Fibroblast of pulmonary artery (primary cell): ENCODE data around the gene PRUNE2.

Experiments
- DNase-seq: peaks from one replicate; pipeline ENCODE4 v3.0.0-alpha.2; 2010; ENCODE audit warnings: low read depth
- H3K4me3 ChIP-seq: replicated peaks from 2 replicates; pipeline ENCODE4 v1.5.1; 2011; ENCODE audit warnings: low read depth, mild to moderate bottlenecking, control low read depth, low read length, moderate library complexity
- TF ChIP-seq, protein P1 (sequence below): IDR thresholded peaks from 2 replicates; pipeline ENCODE4 v1.5.1; 2011; ENCODE audit warnings: mild to moderate bottlenecking, control low read depth, low read length, inconsistent platforms; ENCODE audit errors: missing control alignments

Gene PRUNE2

GRCh38 chr9:76902395-76902794, 3.5 kb downstream of the PRUNE2 start:
- H3K4me3 ChIP-seq = no peak overlapping the region
- TF ChIP-seq, protein P1, sequence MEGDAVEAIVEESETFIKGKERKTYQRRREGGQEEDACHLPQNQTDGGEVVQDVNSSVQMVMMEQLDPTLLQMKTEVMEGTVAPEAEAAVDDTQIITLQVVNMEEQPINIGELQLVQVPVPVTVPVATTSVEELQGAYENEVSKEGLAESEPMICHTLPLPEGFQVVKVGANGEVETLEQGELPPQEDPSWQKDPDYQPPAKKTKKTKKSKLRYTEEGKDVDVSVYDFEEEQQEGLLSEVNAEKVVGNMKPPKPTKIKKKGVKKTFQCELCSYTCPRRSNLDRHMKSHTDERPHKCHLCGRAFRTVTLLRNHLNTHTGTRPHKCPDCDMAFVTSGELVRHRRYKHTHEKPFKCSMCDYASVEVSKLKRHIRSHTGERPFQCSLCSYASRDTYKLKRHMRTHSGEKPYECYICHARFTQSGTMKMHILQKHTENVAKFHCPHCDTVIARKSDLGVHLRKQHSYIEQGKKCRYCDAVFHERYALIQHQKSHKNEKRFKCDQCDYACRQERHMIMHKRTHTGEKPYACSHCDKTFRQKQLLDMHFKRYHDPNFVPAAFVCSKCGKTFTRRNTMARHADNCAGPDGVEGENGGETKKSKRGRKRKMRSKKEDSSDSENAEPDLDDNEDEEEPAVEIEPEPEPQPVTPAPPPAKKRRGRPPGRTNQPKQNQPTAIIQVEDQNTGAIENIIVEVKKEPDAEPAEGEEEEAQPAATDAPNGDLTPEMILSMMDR = no peak
- no peak for DNase-seq

- no peak for DNase-seq
- no peak overlapping the region for H3K4me3 ChIP-seq
- TF ChIP-seq, protein P1 = no peak
Measured at GRCh38 chr9:76901801-76902200, 4.1 kb downstream of the PRUNE2 start.

DNA sequence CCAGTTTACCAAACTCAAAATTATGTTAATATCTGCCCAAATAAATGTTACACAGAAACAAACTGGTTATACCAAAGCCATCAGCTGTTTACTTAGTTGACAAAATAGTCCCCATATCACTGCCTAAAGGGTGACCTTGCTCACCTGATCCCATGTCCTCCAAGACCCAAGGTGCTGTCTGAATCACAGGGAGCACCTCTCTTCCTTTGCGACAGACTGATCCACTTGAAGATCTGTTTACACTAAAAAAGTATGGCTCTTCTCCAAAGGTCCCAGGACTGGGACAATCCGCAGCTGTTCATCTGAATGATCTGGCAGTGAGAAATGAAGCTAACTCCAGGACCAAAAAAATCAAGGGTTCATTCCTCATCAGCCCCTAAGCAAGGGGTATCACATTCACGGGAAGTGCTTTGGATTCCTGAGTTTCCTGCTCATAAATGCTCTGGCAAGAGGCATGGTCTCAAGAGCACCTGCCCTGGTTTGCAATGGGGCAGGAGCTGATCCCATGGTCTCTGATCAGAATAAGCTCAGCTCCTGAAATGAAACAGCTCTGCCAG, 5.0 kb downstream of the PRUNE2 start:
- TF ChIP-seq, protein P1 = no peak
- DNase-seq = no peak
- H3K4me3 ChIP-seq = no peak overlapping the region

DNA sequence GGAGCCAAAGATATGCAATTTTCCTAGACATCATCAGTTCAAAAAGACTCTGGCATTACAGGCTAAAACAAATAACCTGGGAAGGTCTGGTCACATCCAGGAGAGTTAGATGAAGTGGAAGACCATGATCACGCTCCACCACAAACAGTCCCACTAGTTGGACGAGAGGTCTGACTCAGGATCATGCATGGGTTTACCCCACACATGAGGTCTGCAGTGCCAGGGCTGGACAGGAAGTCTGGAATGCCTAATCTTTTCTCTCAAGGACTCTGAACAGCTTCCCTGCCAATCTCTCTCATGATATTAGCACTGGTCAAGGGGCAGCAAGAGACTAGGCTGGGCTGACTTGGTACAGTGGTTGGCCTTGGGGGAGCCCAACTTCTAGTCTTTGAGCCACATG, 7.1 kb downstream of the PRUNE2 start:
- TF ChIP-seq, protein P1 = no peak
- H3K4me3 ChIP-seq = no peak overlapping the region
- DNase-seq = no peak

DNA sequence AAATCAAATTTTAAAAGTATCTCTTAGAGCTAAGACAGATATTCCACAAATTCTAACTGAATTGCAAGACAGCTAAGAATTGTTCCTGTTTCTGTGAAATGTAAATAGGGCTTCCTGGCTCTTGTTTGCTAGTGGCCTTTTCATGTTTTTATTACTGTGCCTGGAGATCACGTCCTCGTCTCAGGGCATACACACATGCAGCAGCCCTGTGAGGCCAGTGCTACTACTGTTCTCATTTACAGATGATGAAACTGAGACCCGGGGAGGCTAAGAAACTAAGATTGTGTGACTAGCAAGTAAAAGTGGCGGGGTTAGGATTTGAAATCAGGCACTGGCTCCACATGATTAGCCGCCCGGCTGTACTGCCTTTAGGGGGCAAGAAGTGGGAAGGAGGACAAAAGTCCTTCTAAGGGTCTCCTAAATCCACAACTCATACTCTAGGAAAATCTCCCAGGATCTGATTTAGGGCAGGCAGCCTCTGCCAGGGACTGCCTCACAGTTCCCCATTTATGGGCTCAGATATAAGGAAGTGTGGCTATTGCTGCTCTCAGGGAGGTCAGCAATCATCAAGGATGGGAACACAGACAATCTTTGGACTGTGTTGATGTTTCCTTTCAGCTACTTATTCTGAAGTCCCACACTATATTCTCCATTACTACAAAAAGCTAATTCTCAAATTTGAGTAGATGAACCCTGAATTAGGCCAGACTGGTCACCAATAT, 7.9 kb downstream of the PRUNE2 start:
- TF ChIP-seq, protein P1 = no peak
- H3K4me3 ChIP-seq = no peak overlapping the region
- no peak for DNase-seq

GRCh38 chr9:76896035-76896434, 9.9 kb downstream of the PRUNE2 start:
- H3K4me3 ChIP-seq = no peak overlapping the region
- TF ChIP-seq, protein P1 = no peak
- no peak for DNase-seq

DNA sequence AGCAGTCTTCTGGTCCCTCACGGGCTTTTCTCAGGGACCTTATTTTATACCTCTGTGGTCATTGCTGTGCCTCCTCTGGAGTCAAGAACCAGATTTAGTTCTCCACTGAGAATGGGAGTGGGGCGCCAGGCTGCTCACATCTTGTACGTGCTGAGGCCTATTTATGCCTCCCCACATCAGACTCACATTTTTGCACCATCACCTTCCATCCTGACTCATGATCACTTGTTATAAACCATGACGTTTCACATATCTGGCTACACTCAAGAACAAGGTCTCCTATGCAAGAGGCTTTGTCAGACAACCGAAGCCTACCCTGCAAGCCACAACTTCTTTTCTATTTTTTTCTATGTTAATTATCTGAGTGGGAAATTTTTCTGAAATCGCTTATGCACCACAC, 10.7 kb downstream of the PRUNE2 start:
- no peak overlapping the region for H3K4me3 ChIP-seq
- TF ChIP-seq, protein P1 = no peak
- DNase-seq = no peak
